ENCODE data around the gene KIF5A.

DNA sequence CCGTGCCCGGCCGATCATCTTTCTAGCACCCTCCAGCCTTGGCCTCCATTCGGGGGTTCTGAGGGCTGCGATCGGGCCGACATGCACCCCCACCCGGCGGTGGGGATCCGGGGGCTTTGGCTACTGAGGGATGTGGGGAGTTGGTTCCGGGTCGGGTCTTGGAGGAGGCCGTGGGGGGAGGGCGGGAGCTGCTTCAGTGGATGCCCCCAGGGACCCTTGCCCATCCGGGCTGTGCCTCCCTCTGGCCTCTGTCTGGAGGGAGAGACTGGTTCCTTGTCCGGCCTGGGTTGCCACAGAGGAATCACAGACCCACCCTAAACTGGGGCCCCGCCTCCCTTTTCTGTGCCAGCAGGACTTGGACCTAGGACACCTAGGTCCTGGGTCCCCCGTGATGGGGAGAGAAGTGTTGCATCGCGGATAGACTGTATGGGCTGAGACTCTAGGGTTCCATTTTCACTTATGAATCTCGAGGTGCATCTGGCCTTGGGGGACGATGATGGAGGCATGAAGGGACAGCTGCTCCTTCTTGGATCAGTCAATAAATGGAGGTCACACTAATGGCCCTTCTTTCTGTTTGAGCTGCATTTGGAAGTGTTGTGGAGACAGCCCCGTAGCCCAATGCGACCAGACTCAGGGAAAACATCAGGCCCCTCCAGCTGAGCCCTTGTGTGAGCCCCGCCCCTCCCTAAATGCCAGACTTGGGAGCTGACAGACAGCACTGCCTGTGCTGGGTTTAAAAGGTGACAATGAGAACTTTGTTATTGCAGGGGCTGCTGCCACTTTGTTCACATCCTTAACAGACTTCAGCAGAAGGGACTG lies 55.4 kb downstream of the KIF5A start:
- TF ChIP-seq CTCF (IDR thresholded peaks at IDR 0.05) (no peak), POLR2A (IDR thresholded peaks at IDR 0.05) (no peak)
